ENCODE results near the gene ZNF605.

ZNF605 gene

GRCh38 chr12:132918680-132919079 is 37.4 kb downstream of the ZNF605 start:
- TF ChIP-seq POLR2AphosphoS5 (IDR thresholded peaks at IDR 0.05; ENCODE audit: low read depth, low read length) (no peak), REST (IDR thresholded peaks at IDR 0.05; ENCODE audit: insufficient read depth in 1 of 2, low read depth in 2 of 2, low read length in 2 of 2) (no peak), SIN3A (IDR thresholded peaks at IDR 0.05; ENCODE audit: borderline replicate concordance, insufficient read depth, low read length) (no peak), FOXP2 (optimal IDR thresholded peaks at IDR 0.05; ENCODE audit: borderline replicate concordance, extremely low read depth, extremely low read length, insufficient read depth) (no peak)

GRCh38 chr12:132909030-132909368 is 47.1 kb downstream of the ZNF605 start:
- TF ChIP-seq TAF1 (IDR thresholded peaks at IDR 0.05; ENCODE audit: borderline replicate concordance, insufficient read depth, low read length), result no peak
- TF ChIP-seq REST (IDR thresholded peaks at IDR 0.05; ENCODE audit: insufficient read depth in 1 of 2, low read depth in 2 of 2, low read length in 2 of 2), result no peak
- no peak for TF ChIP-seq SIN3A (IDR thresholded peaks at IDR 0.05; ENCODE audit: borderline replicate concordance, insufficient read depth, low read length)
- TF ChIP-seq FOXP2 (optimal IDR thresholded peaks at IDR 0.05; ENCODE audit: borderline replicate concordance, extremely low read depth, extremely low read length, insufficient read depth), result no peak

GRCh38 chr12:132908145-132909029 is 47.7 kb downstream of the ZNF605 start:
- peak; percentile 58 for TF ChIP-seq FOXP2 (optimal IDR thresholded peaks at IDR 0.05; ENCODE audit: borderline replicate concordance, extremely low read depth, extremely low read length, insufficient read depth)
- TF ChIP-seq SIN3A (IDR thresholded peaks at IDR 0.05; ENCODE audit: borderline replicate concordance, insufficient read depth, low read length), result no peak
- peak; percentile 53; the same call in 1 of the 2 replicates for TF ChIP-seq POLR2AphosphoS5 (IDR thresholded peaks at IDR 0.05; ENCODE audit: low read depth, low read length)
- TF ChIP-seq TAF1 (IDR thresholded peaks at IDR 0.05; ENCODE audit: borderline replicate concordance, insufficient read depth, low read length), result no peak

GRCh38 chr12:132907216-132907615 is 48.9 kb downstream of the ZNF605 start:
- TF ChIP-seq TAF1 (IDR thresholded peaks at IDR 0.05; ENCODE audit: borderline replicate concordance, insufficient read depth, low read length), result no peak
- TF ChIP-seq SIN3A (IDR thresholded peaks at IDR 0.05; ENCODE audit: borderline replicate concordance, insufficient read depth, low read length), result no peak
- TF ChIP-seq POLR2AphosphoS5 (IDR thresholded peaks at IDR 0.05; ENCODE audit: low read depth, low read length), result no peak
- no peak for TF ChIP-seq REST (IDR thresholded peaks at IDR 0.05; ENCODE audit: insufficient read depth in 1 of 2, low read depth in 2 of 2, low read length in 2 of 2)
- no peak for TF ChIP-seq FOXP2 (optimal IDR thresholded peaks at IDR 0.05; ENCODE audit: borderline replicate concordance, extremely low read depth, extremely low read length, insufficient read depth)

GRCh38 chr12:132904718-132905328 is 51.3 kb downstream of the ZNF605 start:
- TF ChIP-seq TAF1 (IDR thresholded peaks at IDR 0.05; ENCODE audit: borderline replicate concordance, insufficient read depth, low read length) (no peak), FOXP2 (optimal IDR thresholded peaks at IDR 0.05; ENCODE audit: borderline replicate concordance, extremely low read depth, extremely low read length, insufficient read depth) (no peak), REST (IDR thresholded peaks at IDR 0.05; ENCODE audit: insufficient read depth in 1 of 2, low read depth in 2 of 2, low read length in 2 of 2) (no peak), SIN3A (IDR thresholded peaks at IDR 0.05; ENCODE audit: borderline replicate concordance, insufficient read depth, low read length) (no peak), POLR2AphosphoS5 (IDR thresholded peaks at IDR 0.05; ENCODE audit: low read depth, low read length) (no peak)

All from PFSK-1 (cell line).